ENCODE measurements around the gene TOB2.

DNA sequence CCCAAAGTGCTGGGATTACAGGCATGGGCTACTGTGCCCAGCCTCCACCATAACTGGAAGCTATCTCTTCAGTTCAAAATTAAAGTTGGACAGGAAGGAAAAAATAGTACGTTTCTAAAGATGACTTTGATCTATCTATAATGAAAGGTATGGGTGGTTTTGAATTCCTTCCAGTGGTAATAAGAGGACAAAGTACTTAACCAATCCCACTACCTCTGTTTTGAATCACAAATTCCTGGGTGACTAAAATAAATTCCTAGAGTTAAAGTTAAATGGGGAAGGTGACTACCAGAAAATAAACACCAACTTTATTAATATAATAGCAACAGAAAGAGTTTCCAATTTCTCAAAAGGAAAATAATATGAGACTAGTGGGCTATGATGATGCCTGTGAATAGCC is 12.8 kb upstream of the TOB2 start:
- TF ChIP-seq, protein P1, sequence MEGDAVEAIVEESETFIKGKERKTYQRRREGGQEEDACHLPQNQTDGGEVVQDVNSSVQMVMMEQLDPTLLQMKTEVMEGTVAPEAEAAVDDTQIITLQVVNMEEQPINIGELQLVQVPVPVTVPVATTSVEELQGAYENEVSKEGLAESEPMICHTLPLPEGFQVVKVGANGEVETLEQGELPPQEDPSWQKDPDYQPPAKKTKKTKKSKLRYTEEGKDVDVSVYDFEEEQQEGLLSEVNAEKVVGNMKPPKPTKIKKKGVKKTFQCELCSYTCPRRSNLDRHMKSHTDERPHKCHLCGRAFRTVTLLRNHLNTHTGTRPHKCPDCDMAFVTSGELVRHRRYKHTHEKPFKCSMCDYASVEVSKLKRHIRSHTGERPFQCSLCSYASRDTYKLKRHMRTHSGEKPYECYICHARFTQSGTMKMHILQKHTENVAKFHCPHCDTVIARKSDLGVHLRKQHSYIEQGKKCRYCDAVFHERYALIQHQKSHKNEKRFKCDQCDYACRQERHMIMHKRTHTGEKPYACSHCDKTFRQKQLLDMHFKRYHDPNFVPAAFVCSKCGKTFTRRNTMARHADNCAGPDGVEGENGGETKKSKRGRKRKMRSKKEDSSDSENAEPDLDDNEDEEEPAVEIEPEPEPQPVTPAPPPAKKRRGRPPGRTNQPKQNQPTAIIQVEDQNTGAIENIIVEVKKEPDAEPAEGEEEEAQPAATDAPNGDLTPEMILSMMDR (IDR thresholded peaks at IDR 0.05), result no peak
- TF ChIP-seq POLR2A (IDR thresholded peaks at IDR 0.05), result no peak
